Neutrophil (primary cell): ENCODE results near the gene GID8.

ENCODE experiments used
- H3K27ac ChIP-seq: fragments of 200-600 bp; sonication (generic); 2 replicates; pipeline ENCODE4 v1.5.1; 2016; ENCODE audit warnings: mild to moderate bottlenecking, moderate library complexity
- H3K27me3 ChIP-seq: fragments of 200-600 bp; sonication (generic); 2 replicates; pipeline ENCODE4 v1.6.0; 2016; ENCODE audit warnings: mild to moderate bottlenecking
- H3K36me3 ChIP-seq: fragments of 200-600 bp; sonication (generic); 2 replicates; pipeline ENCODE4 v1.5.1; 2017
- H3K4me1 ChIP-seq, 2 experiments: fragments of 200-600 bp in 1 of 2; sonication (generic) in 1 of 2; 1 replicate in 1 of 2; 2 replicates in 1 of 2; pipeline versions ENCODE4 v1.5.1 to v1.6.1; 2013 to 2016; ENCODE audit warnings: low read depth in 1 of 2, low read length in 1 of 2, mild to moderate bottlenecking in 1 of 2, moderate library complexity in 1 of 2; ENCODE audit not compliant: control insufficient read depth in 1 of 2, insufficient read depth in 1 of 2
- H3K4me3 ChIP-seq, 2 experiments: fragments of 200-600 bp in 1 of 2; sonication (generic) in 1 of 2; 1 replicate in 1 of 2; 2 replicates in 1 of 2; pipeline ENCODE4 v1.5.1; 2013 to 2016; ENCODE audit warnings: low read depth in 1 of 2, low read length in 1 of 2, mild to moderate bottlenecking in 1 of 2, moderate library complexity in 1 of 2
- H3K9me3 ChIP-seq: fragments of 200-600 bp; sonication (generic); 2 replicates; pipeline ENCODE4 v1.5.1; 2016
- CTCF ChIP-seq: fragments of 200-600 bp; sonication (generic); IDR thresholded peaks from 2 replicates; pipeline ENCODE4 v1.5.1; 2016; ENCODE audit warnings: antibody characterized with exemption

Gene GID8

DNA sequence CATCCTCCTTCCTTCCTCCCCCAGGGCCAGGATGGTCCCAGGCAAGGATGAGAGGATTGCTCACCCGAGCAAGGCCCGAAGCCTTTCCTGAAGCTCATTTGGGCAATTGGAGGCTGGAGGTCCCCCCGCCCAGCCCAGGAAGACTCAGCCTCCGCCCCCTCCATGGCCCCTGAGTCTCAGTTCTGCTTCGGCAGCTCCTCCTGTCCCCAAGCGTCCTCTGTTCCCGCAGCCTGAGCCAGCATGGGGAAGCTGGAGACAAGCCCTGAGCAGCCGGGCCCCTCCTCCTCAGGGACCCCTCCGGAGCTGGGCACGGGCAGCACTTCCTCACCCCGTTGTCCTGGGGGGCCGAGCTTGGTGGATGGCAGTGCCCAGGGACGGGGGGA lies 40.6 kb downstream of the GID8 start:
- H3K4me1 ChIP-seq = peaks cover 0 to 4% of the 10 kb centered on the region in 2 experiments
- H3K4me3 ChIP-seq = no peak overlapping the region
- TF ChIP-seq CTCF = no peak
- H3K36me3 ChIP-seq = no peaks in the 10 kb centered on the region
- H3K9me3 ChIP-seq = no peaks in the 10 kb centered on the region
- H3K27me3 ChIP-seq = peaks cover 100% of the 10 kb centered on the region
- H3K27ac ChIP-seq = no peak overlapping the region

DNA sequence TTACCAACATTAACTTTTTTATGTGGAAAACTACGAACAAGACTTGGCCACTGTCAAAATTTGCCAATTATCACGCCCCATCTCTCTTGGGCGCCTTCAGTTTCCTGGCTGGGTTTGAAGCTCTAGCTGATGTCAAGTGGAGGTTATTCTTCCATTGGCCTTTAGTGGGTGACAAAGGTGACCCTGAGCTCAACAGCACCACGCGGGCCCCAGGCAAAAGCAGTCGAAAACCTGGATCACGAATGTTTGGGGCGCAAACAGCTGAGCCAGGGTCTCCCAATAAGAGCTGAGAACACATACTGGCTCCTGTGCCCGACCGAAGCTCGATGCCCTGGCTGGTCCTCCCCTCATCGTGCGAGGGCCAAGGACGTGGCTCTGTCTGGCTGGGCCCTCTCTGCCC lies 41.4 kb downstream of the GID8 start:
- no peak overlapping the region for H3K27ac ChIP-seq
- peaks cover 0 to 4% of the 10 kb centered on the region in 2 experiments for H3K4me1 ChIP-seq
- H3K9me3 ChIP-seq = no peaks in the 10 kb centered on the region
- H3K27me3 ChIP-seq = peaks cover 100% of the 10 kb centered on the region
- no peak for TF ChIP-seq CTCF
- H3K4me3 ChIP-seq = no peak overlapping the region
- no peaks in the 10 kb centered on the region for H3K36me3 ChIP-seq

DNA sequence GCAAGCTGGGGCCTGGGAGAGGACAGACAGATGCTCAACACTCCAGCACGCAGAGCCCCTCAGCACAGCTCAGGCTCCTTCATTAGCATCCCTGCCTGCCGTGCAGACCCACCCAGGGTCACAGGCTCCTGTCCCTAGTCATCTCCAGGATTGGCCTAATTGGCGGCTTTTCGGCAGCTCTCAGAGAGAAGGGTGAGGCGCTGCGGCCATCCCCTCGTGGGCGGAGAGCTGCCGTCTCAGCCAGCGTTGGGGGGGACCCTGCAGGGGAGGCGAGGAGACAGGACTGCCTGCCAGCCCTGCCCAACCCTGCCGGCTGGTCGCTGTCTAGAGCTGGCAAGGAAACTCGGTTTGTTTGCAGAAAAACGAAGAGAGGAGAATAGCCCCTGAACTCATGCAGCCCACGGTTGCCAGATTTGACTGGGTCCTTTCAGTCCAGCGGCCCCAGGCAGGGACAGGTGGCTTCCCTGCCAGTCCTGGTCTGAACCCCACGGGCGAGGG lies 42.0 kb downstream of the GID8 start:
- Histone ChIP-seq H3K4me1 (peaks cover 0 to 4% of the 10 kb centered on the region in 2 experiments), H3K27ac (no peak overlapping the region), H3K36me3 (no peaks in the 10 kb centered on the region), H3K27me3 (peaks cover 100% of the 10 kb centered on the region), H3K4me3 (no peak overlapping the region), H3K9me3 (no peaks in the 10 kb centered on the region)
- TF ChIP-seq CTCF = no peak

DNA sequence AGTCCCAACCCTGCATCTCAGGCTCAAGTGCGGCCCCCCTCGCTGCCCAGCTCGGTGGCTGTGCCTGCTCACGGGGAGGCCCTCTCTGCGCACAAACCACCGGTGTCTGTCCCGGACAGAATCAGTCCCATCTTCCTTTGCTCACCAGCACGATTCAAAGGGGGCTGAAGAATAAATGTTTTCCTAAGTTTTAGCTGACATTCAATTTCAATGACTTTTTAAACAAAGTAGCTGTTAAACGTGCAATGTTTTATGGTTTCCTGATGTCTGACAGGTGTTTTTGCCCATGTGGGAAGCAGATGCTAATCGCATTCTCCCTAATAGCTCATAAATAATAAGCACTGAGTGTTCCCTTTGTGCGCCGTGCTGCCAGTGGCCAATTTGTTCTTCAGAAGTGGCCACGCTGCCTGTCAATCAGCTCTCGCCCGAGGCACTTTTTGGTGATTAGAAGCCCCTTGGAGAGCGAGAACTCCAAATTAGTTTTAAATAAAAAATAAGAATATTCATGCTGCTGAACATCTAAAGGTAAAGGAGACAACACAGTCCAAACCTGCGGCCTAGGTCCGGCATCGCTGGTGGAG lies 42.5 kb downstream of the GID8 start:
- no peaks in the 10 kb centered on the region for H3K9me3 ChIP-seq
- peaks cover 100% of the 10 kb centered on the region for H3K27me3 ChIP-seq
- no peak for TF ChIP-seq CTCF
- H3K4me3 ChIP-seq = no peak overlapping the region
- no peak overlapping the region for H3K27ac ChIP-seq
- no peaks in the 10 kb centered on the region for H3K36me3 ChIP-seq
- H3K4me1 ChIP-seq = peaks cover 0 to 4% of the 10 kb centered on the region in 2 experiments

DNA sequence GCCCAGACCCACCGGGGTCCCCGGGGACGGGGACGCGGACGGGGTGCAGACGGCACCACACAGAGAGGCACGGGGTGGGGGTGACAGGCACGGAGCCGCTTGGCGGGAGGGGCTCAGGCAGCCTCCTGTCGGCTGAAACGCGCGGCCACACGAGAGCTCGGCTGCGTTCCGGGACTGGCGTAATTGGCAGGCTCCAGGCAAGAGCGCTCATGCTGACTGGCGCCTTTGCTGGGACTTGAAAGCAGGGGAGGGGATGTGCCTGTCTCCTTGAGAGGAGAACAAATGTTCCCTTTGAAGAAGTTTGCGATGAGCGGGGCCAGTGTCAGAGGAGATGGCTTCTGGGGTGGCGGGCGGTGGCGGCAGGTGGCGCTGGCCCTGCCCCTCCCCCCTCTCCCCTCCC lies 43.0 kb downstream of the GID8 start:
- H3K27me3 ChIP-seq = peaks cover 100% of the 10 kb centered on the region

More for the DNA sequence above, 43.0 kb downstream of the GID8 start:
- no peaks in the 10 kb centered on the region for H3K9me3 ChIP-seq
- TF ChIP-seq CTCF = no peak
- H3K4me3 ChIP-seq = no peak overlapping the region
- H3K36me3 ChIP-seq = no peaks in the 10 kb centered on the region
- no peak overlapping the region for H3K27ac ChIP-seq
- peaks cover 0 to 4% of the 10 kb centered on the region in 2 experiments for H3K4me1 ChIP-seq
